Cerebellar cortex (tissue), 1 donor: Measurements from ENCODE around the gene SPNS2.

Experiments
- DNase-seq: peaks from one replicate; pipeline ENCODE4 v3.0.0-alpha.2; 2015; ENCODE audit warnings: low spot score

The SPNS2 gene

GRCh38 chr17:4537451-4538235 lies 39.0 kb downstream of the SPNS2 start:
- no peak for DNase-seq

- DNase-seq, result no peak
Observed at GRCh38 chr17:4538236-4539002, 39.7 kb downstream of the SPNS2 start.

- no peak for DNase-seq
Observed at GRCh38 chr17:4539025-4539424, 40.3 kb downstream of the SPNS2 start.

GRCh38 chr17:4539576-4540223 lies 41.0 kb downstream of the SPNS2 start:
- DNase-seq, result no peak

GRCh38 chr17:4540224-4540651 lies 41.6 kb downstream of the SPNS2 start:
- peak; percentile 37 for DNase-seq

GRCh38 chr17:4540687-4541327 lies 42.1 kb downstream of the SPNS2 start:
- DNase-seq, result no peak

GRCh38 chr17:4541328-4542002 lies 42.8 kb downstream of the SPNS2 start:
- DNase-seq, result no peak

GRCh38 chr17:4542003-4542725 lies 43.5 kb downstream of the SPNS2 start:
- DNase-seq, result no peak

- no peak for DNase-seq
Observed at GRCh38 chr17:4542726-4543191, 44.1 kb downstream of the SPNS2 start.

GRCh38 chr17:4543557-4544026 lies 44.9 kb downstream of the SPNS2 start:
- no peak for DNase-seq

- DNase-seq, result no peak
Observed at GRCh38 chr17:4544135-4544950, 45.7 kb downstream of the SPNS2 start.

- peak; percentile 63 for DNase-seq
Observed at GRCh38 chr17:4544951-4545216, 46.2 kb downstream of the SPNS2 start.

GRCh38 chr17:4545217-4545951 lies 46.7 kb downstream of the SPNS2 start:
- no peak for DNase-seq

GRCh38 chr17:4547118-4547906 lies 48.6 kb downstream of the SPNS2 start:
- no peak for DNase-seq

GRCh38 chr17:4548061-4548461 lies 49.4 kb downstream of the SPNS2 start:
- no peak for DNase-seq

- no peak for DNase-seq
Observed at GRCh38 chr17:4548721-4549531, 50.2 kb downstream of the SPNS2 start.

GRCh38 chr17:4549781-4550533 lies 51.3 kb downstream of the SPNS2 start:
- no peak for DNase-seq
